ENCODE data around the gene CTTNBP2.

DNA sequence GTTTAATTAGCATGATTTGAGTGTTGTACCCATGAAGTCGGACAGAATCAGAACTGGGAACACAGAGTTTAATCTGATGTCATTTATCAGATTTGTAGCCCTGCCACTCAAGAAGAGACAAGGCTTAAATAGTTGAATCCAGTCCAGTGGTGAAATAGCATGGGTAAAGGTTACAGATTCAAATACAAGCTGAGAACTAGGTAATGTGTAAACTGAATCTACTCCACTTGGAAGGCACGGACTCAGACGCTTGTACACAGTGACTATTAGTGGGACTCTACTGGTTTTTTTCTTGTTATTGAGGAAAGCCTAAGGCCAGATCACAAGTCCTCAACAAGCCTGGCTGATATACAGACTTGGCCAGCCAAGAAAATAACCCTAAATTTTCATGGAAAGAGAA is 142.9 kb downstream of the CTTNBP2 start:
- TF ChIP-seq CTCF (IDR thresholded peaks at IDR 0.05; ENCODE audit: poor library complexity) = no peak
- no peak for TF ChIP-seq EZH2 (IDR thresholded peaks at IDR 0.05; ENCODE audit: borderline replicate concordance)
